Measurements from ENCODE around the gene SYNJ1.

The SYNJ1 gene

GRCh38 chr21:32608851-32609250 lies 119.0 kb downstream of the SYNJ1 start:
- no peak for DNase-seq

- no peak for DNase-seq
Measured at GRCh38 chr21:32605469-32605868, 122.3 kb downstream of the SYNJ1 start.

- DNase-seq = no peak
Measured at GRCh38 chr21:32604464-32604863, 123.3 kb downstream of the SYNJ1 start.

- DNase-seq = no peak
Measured at GRCh38 chr21:32603131-32603530, 124.7 kb downstream of the SYNJ1 start.

- DNase-seq = no peak
Measured at GRCh38 chr21:32602099-32602498, 125.7 kb downstream of the SYNJ1 start.

- no peak for DNase-seq
Measured at GRCh38 chr21:32599526-32599925, 128.3 kb downstream of the SYNJ1 start.

- no peak for DNase-seq
Measured at GRCh38 chr21:32599091-32599490, 128.7 kb downstream of the SYNJ1 start.

- DNase-seq = no peak
Measured at GRCh38 chr21:32597205-32597604, 130.6 kb downstream of the SYNJ1 start.

- no peak for DNase-seq
Measured at GRCh38 chr21:32595431-32595830, 132.4 kb downstream of the SYNJ1 start.

- no peak for DNase-seq
Measured at GRCh38 chr21:32593690-32594089, 134.1 kb downstream of the SYNJ1 start.

GRCh38 chr21:32592929-32593502 lies 134.8 kb downstream of the SYNJ1 start:
- no peak for DNase-seq

GRCh38 chr21:32590130-32590529 lies 137.7 kb downstream of the SYNJ1 start:
- DNase-seq = no peak

- no peak for DNase-seq
Measured at GRCh38 chr21:32587651-32588050, 140.2 kb downstream of the SYNJ1 start.

GRCh38 chr21:32587120-32587519 lies 140.7 kb downstream of the SYNJ1 start:
- DNase-seq = no peak

GRCh38 chr21:32585970-32586369 lies 141.8 kb downstream of the SYNJ1 start:
- no peak for DNase-seq

GRCh38 chr21:32585042-32585710 lies 142.6 kb downstream of the SYNJ1 start, which contains the start of gene TCP10L:
Gene TCP10L (minus strand): TSS chr21:32585523. CDS start chr21:32584304, 1,219 bp downstream.
- DNase-seq = no peak

- DNase-seq = no peak
Measured at GRCh38 chr21:32584472-32584871, 143.3 kb downstream of the SYNJ1 start.

GRCh38 chr21:32581732-32582131 lies 146.1 kb downstream of the SYNJ1 start:
- DNase-seq = no peak

- DNase-seq = no peak
Measured at GRCh38 chr21:32580949-32581348, 146.9 kb downstream of the SYNJ1 start.
